H1 (cell line): Measurements from ENCODE around the gene KIAA0513. TPM values are rescaled to one million over a fixed set of nuclear protein-coding genes. Genes with fewer than 3 reads are reported as not detected.

Experiments
- CTCF ChIA-PET: fragments of 300-600 bp; sonication (Branson Sonifier 250); formaldehyde crosslinking; loops from one replicate; lab custom pipeline; 2021; ENCODE audit not compliant: partially characterized antibody; lab: Charles Lee
- POLR2A ChIA-PET: fragments of 300-600 bp; sonication (Branson Sonifier 250); formaldehyde crosslinking; loops from one replicate; lab custom pipeline; 2021; ENCODE audit warnings: inconsistent platforms; ENCODE audit not compliant: partially characterized antibody; lab: Charles Lee
- DNase-seq, 2 experiments: peaks; one replicate each; pipeline versions ENCODE4 v3.0.0 to v3.0.0-alpha.2; 2010 to 2022; ENCODE audit warnings: low spot score in 2 of 2, low read depth in 1 of 2, mixed read lengths in 1 of 2
- FAIRE-seq: peaks from 2 replicates; lab custom pipeline; 2011; peaks lifted over from hg19 to GRCh38; lab: Jason Lieb, UNC
- H2AFZ ChIP-seq: 2 replicates; pipeline ENCODE4 v1.8.1; 2012; ENCODE audit warnings: low read length, inconsistent platforms
- H2AK5ac ChIP-seq: 2 replicates; pipeline ENCODE4 v1.6.1; 2013; ENCODE audit warnings: low read depth, low read length
- H2BK120ac ChIP-seq: replicated peaks from 2 replicates; pipeline ENCODE3; 2013; ENCODE audit warnings: low read depth, low read length, inconsistent platforms
- H2BK12ac ChIP-seq: 2 replicates; pipeline ENCODE4 v1.6.1; 2013; ENCODE audit warnings: low read depth, low read length
- H2BK15ac ChIP-seq: 2 replicates; pipeline ENCODE4 v1.6.1; 2013; ENCODE audit warnings: low read length
- H2BK20ac ChIP-seq: 2 replicates; pipeline ENCODE4 v1.6.1; 2013; ENCODE audit warnings: low read length
- H2BK5ac ChIP-seq: 2 replicates; pipeline ENCODE4 v1.6.1; 2013; ENCODE audit warnings: low read depth, low read length
- H3K14ac ChIP-seq: 2 replicates; pipeline ENCODE4 v1.6.1; 2013; ENCODE audit warnings: inconsistent platforms; ENCODE audit not compliant: insufficient read length
- H3K18ac ChIP-seq: 2 replicates; pipeline ENCODE4 v1.6.1; 2013; ENCODE audit warnings: low read length; ENCODE audit errors: extremely low read depth
- H3K23ac ChIP-seq: 2 replicates; pipeline ENCODE4 v1.6.1; 2013; ENCODE audit warnings: inconsistent platforms; ENCODE audit not compliant: insufficient read length
- H3K23me2 ChIP-seq: 2 replicates; pipeline ENCODE4 v1.6.1; 2013; ENCODE audit warnings: low read depth, low read length
- H3K27ac ChIP-seq: 2 replicates; pipeline ENCODE4 v1.6.1; 2011; ENCODE audit warnings: low read depth, low read length, inconsistent platforms
- H3K27me3 ChIP-seq, 4 experiments: replicated peaks in 1 of 4; 1 replicate in 1 of 4; 2 replicates in 3 of 4; pipeline versions ENCODE4 v1.6.1 to v1.8.1; 2011 to 2013; ENCODE audit warnings: low read length in 3 of 4, mild to moderate bottlenecking in 3 of 4, inconsistent platforms in 2 of 4, mixed read lengths in 2 of 4, moderate library complexity in 1 of 4; ENCODE audit not compliant: control insufficient read depth in 3 of 4, insufficient read depth in 3 of 4; ENCODE audit errors: extremely low read depth in 1 of 4
- H3K36me3 ChIP-seq, 4 experiments: 2 replicates each; pipeline versions ENCODE4 v1.6.1 to v1.8.1; 2011 to 2013; ENCODE audit warnings: mild to moderate bottlenecking in 4 of 4, low read length in 3 of 4, moderate library complexity in 2 of 4, control low read depth in 1 of 4, inconsistent platforms in 1 of 4; ENCODE audit not compliant: insufficient read depth in 4 of 4, control insufficient read depth in 2 of 4
- H3K4ac ChIP-seq: replicated peaks from 2 replicates; pipeline ENCODE3; 2013; ENCODE audit warnings: low read length, low read depth, mixed read lengths, inconsistent platforms; ENCODE audit not compliant: insufficient read length
- H3K4me1 ChIP-seq, 4 experiments: replicated peaks in 1 of 4; 1 replicate in 1 of 4; 2 replicates in 3 of 4; pipeline versions ENCODE4 v1.6.1 to v1.8.1; 2011 to 2013; ENCODE audit warnings: low read length in 3 of 4, inconsistent platforms in 2 of 4, mixed read lengths in 1 of 4; ENCODE audit not compliant: insufficient read depth in 4 of 4, control insufficient read depth in 3 of 4
- H3K4me2 ChIP-seq, 2 experiments: 2 replicates each; pipeline versions ENCODE4 v1.6.1 to v1.8.1; 2011 to 2013; ENCODE audit warnings: low read depth in 2 of 2, low read length in 2 of 2, control low read depth in 1 of 2, inconsistent platforms in 1 of 2, mild to moderate bottlenecking in 1 of 2; ENCODE audit not compliant: insufficient read depth in 1 of 2
- H3K4me3 ChIP-seq, 4 experiments: fragments of 200-600, 300-600 bp in 1 of 4; sonication (generic), shearing (Covaris generic), sonication (Bioruptor Twin) in 1 of 4; 2 replicates each; pipeline versions ENCODE4 v1.5.1 to v1.8.1; 2011 to 2016; ENCODE audit warnings: low read length in 4 of 4, low read depth in 3 of 4, control low read depth in 2 of 4, inconsistent platforms in 2 of 4, mild to moderate bottlenecking in 2 of 4, mixed read lengths in 1 of 4, moderate library complexity in 1 of 4; ENCODE audit not compliant: insufficient read depth in 2 of 4; ENCODE audit errors: extremely low read depth in 1 of 4
- H3K56ac ChIP-seq: replicated peaks from 2 replicates; pipeline ENCODE3; 2013; ENCODE audit warnings: low read depth, mild to moderate bottlenecking, mixed read lengths, low read length, inconsistent platforms; ENCODE audit not compliant: insufficient read length
- H3K79me1 ChIP-seq: 2 replicates; pipeline ENCODE4 v1.6.1; 2013; ENCODE audit warnings: low read depth, low read length, control low read depth
- H3K79me2 ChIP-seq, 2 experiments: 2 replicates each; pipeline versions ENCODE4 v1.6.1 to v1.8.1; 2012 to 2013; ENCODE audit warnings: low read length in 2 of 2, mild to moderate bottlenecking in 2 of 2, inconsistent platforms in 1 of 2; ENCODE audit not compliant: insufficient read depth in 2 of 2, control insufficient read depth in 1 of 2
- H3K9ac ChIP-seq, 4 experiments: replicated peaks in 1 of 4; 1 replicate in 1 of 4; 2 replicates in 3 of 4; pipeline versions ENCODE4 v1.6.1 to v1.8.1; 2011 to 2013; ENCODE audit warnings: low read depth in 3 of 4, low read length in 3 of 4, control low read depth in 2 of 4, mild to moderate bottlenecking in 2 of 4, moderate library complexity in 2 of 4, inconsistent platforms in 1 of 4; ENCODE audit errors: extremely low read depth in 1 of 4
- H3K9me3 ChIP-seq, 2 experiments: 2 replicates each; pipeline versions ENCODE4 v1.6.1 to v1.8.1; 2012 to 2013; ENCODE audit warnings: mild to moderate bottlenecking in 2 of 2, moderate library complexity in 2 of 2, control low read depth in 1 of 2, inconsistent platforms in 1 of 2, low read depth in 1 of 2, low read length in 1 of 2, mixed read lengths in 1 of 2; ENCODE audit not compliant: insufficient read depth in 2 of 2
- H4K20me1 ChIP-seq, 2 experiments: replicated peaks in 1 of 2; 2 replicates each; pipeline versions ENCODE3 to v1.8.1; 2011 to 2013; ENCODE audit warnings: inconsistent platforms in 2 of 2, low read length in 2 of 2, mild to moderate bottlenecking in 1 of 2; ENCODE audit not compliant: insufficient read depth in 2 of 2, control insufficient read depth in 1 of 2
- H4K5ac ChIP-seq: 2 replicates; pipeline ENCODE4 v1.6.1; 2013; ENCODE audit warnings: low read length, low read depth, mixed read lengths, inconsistent platforms; ENCODE audit not compliant: insufficient read length
- H4K8ac ChIP-seq: 2 replicates; pipeline ENCODE4 v1.8.0; 2013; ENCODE audit warnings: mild to moderate bottlenecking, moderate library complexity, low read length, inconsistent platforms; ENCODE audit not compliant: insufficient read depth; ENCODE audit errors: extremely low read depth
- H4K91ac ChIP-seq: replicated peaks from 2 replicates; pipeline ENCODE3; 2013; ENCODE audit warnings: low read length, mixed read lengths, inconsistent platforms; ENCODE audit not compliant: insufficient read length
- HDAC2 ChIP-seq, 2 experiments: fragments of 300-600 bp in 1 of 2; sonication (generic) in 1 of 2; IDR thresholded peaks; 2 replicates each; pipeline ENCODE4 v1.6.1; 2011 to 2012; ENCODE audit warnings: low read depth in 2 of 2, low read length in 2 of 2, mild to moderate bottlenecking in 2 of 2, moderate library complexity in 2 of 2, borderline replicate concordance in 1 of 2, inconsistent platforms in 1 of 2
- HDAC6 ChIP-seq: IDR thresholded peaks from one replicate; pipeline ENCODE4 v1.7.1; 2012; ENCODE audit warnings: low read depth, mild to moderate bottlenecking, inconsistent platforms, low read length, moderate library complexity
- JUND ChIP-seq: IDR thresholded peaks from 2 replicates; pipeline ENCODE4 v1.6.1; 2011; ENCODE audit warnings: mild to moderate bottlenecking, improper control_type of control experiment, low read length
- KDM5A ChIP-seq: fragments of 200-600 bp; IDR thresholded peaks from 2 replicates; pipeline ENCODE4 v1.7.1; 2012; ENCODE audit warnings: mild to moderate bottlenecking, low read length, inconsistent platforms, mixed read lengths
- NANOG ChIP-seq: IDR thresholded peaks from 2 replicates; pipeline ENCODE4 v1.6.1; 2011; ENCODE audit warnings: low read length, low read depth, mild to moderate bottlenecking, inconsistent platforms; ENCODE audit not compliant: insufficient read depth, poor library complexity, severe bottlenecking
- POLR2AphosphoS5 ChIP-seq: IDR thresholded peaks from 2 replicates; pipeline ENCODE4 v1.6.1; 2011; ENCODE audit warnings: low read depth, low read length
- RNF2 ChIP-seq: fragments of 200-900, 300-1000 bp; sonication (generic); IDR thresholded peaks from 2 replicates; pipeline ENCODE4 v1.7.1; 2016; ENCODE audit warnings: borderline replicate concordance, low read depth, mild to moderate bottlenecking, antibody characterized with exemption, low read length; ENCODE audit not compliant: poor library complexity, severe bottlenecking; ENCODE audit errors: missing control alignments
- SIN3A ChIP-seq, 2 experiments: IDR thresholded peaks in 1 of 2; conservative IDR thresholded peaks in 1 of 2; 2 replicates each; pipeline ENCODE4 v1.6.1; 2011 to 2012; ENCODE audit warnings: low read length in 2 of 2, improper control_type of control experiment in 1 of 2, low read depth in 1 of 2, mild to moderate bottlenecking in 1 of 2
- SP1 ChIP-seq: IDR thresholded peaks from 2 replicates; pipeline ENCODE4 v1.6.1; 2011; ENCODE audit warnings: low read depth, low read length
- TCF12 ChIP-seq: IDR thresholded peaks from 2 replicates; pipeline ENCODE4 v1.6.1; 2011; ENCODE audit warnings: low read depth, mild to moderate bottlenecking, low read length
- TEAD4 ChIP-seq: IDR thresholded peaks from 2 replicates; pipeline ENCODE4 v1.6.1; 2012; ENCODE audit warnings: low read depth, low read length, inconsistent platforms, mixed read lengths
- YY1 ChIP-seq: IDR thresholded peaks from 2 replicates; pipeline ENCODE4 v1.6.1; 2011; ENCODE audit warnings: low read depth, mild to moderate bottlenecking, low read length
- WGBS, 2 experiments: shearing (Covaris generic) in 1 of 2; methylation state at CpG; one replicate each; pipeline versions ENCODE4 v1.1.6 to v1.1.7; 2013 to 2015; ENCODE audit warnings: low lambda C conversion rate in 2 of 2, mixed read lengths in 2 of 2, inconsistent platforms in 1 of 2, low coverage in 1 of 2, missing lambda C conversion rate in 1 of 2; ENCODE audit not compliant: insufficient replicate concordance in 2 of 2, insufficient coverage in 1 of 2, insufficient read length in 1 of 2; ENCODE audit errors: extremely low coverage in 1 of 2, missing lambda C conversion rate in 1 of 2; 5-methylcytosine and 5-hydroxymethylcytosine counted together
- polyA plus RNA-seq, 7 experiments: library from polyadenylated mRNA; depleted of rRNA in 3 of 7; stranded (reverse) in 5 of 7; unstranded in 2 of 7; fragments of >200 nt in 5 of 7; fragments of 200-250 nt in 2 of 7; gene quantifications; 1 replicate in 5 of 7; 2 replicates in 1 of 7; 4 replicates in 1 of 7; pipeline versions ENCODE4 v1.2.1 to v1.2.3, GENCODE V29; 2011 to 2013; ENCODE audit warnings: missing spikeins in 2 of 7, mixed read lengths in 2 of 7
- total RNA-seq: library from RNA; stranded (reverse); fragmentation: NEBNext Ultra II Directional; extraction: Animal tissue kit (Norgen Biotek cat#: 25700); gene quantifications from 2 replicates; pipeline ENCODE4 v1.2.1, GENCODE V29; 2021
- TF ChIP-seq, protein P1 (sequence below): IDR thresholded peaks from 2 replicates; pipeline ENCODE4 v1.6.1; 2012; ENCODE audit warnings: inconsistent platforms

KIAA0513 gene
- total and polyA plus RNA-seq, 2 of the 8 experiments (the other 6 are each of a cell fraction or from before 2014, with no cell fraction given) = 2.1 to 6.1 TPM

DNA sequence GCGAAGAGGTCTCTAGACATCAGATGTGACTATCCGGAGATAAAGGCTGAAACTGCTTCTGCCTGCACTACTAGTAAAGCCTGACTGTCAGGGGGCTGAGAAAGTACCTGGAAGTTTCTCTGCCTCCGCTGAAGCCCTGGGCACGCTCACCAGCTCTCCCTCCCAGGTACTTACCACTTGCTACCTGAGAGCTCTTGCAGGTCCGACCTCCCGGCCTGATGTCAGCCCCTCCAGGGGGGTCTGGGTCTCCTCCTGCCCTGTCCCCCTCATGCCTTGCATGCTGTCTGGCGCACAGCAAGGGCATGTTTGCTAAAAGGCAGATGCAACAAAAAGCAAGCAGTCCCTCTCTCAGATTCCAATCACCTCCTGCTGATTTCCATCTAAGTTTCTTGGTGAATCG, 33.7 kb upstream of the KIAA0513 start:
- Histone ChIP-seq H3K14ac (no peak overlapping the region), H3K4me2 (no peak overlapping the region), H3K27me3 (no peaks in the 10 kb centered on the region), H4K20me1 (peaks cover 2 to 7% of the 10 kb centered on the region in 2 experiments), H3K18ac (no peak overlapping the region), H4K8ac (no peak overlapping the region), H3K79me2 (peaks cover 0 to 10% of the 10 kb centered on the region in 2 experiments; a peak in 2 of 4 replicates), H3K23me2 (no peaks in the 10 kb centered on the region), H2BK120ac (no peak overlapping the region), H3K56ac (no peak overlapping the region), H3K9ac (no peak overlapping the region), H2AFZ (no peak overlapping the region), H3K36me3 (peaks cover 0 to 24% (median 5%) of the 10 kb centered on the region in 4 experiments; a peak in 5 of 8 replicates), H2BK5ac (no peak overlapping the region), H2BK20ac (no peak overlapping the region), H3K9me3 (no peaks in the 10 kb centered on the region), H3K27ac (no peak overlapping the region; the same call in 1 of the 2 replicates), H2BK15ac (no peak overlapping the region), H3K23ac (no peak overlapping the region), H3K79me1 (peaks cover 3% of the 10 kb centered on the region; the same call in 1 of the 2 replicates), H2AK5ac (no peak overlapping the region), H3K4me1 (0 out of 7 replicates have a peak, but pooled peaks cover 0 to 3% (median 0%) of the 10 kb centered on the region in 4 experiments), H2BK12ac (no peak overlapping the region), H3K4me3 (no peak overlapping the region), H3K4ac (no peak overlapping the region), H4K5ac (no peak overlapping the region), H4K91ac (no peak overlapping the region)
- ChIA-PET POLR2A (interaction anchor here (1.5 kb wide), 1 partner anchor 17 kb away, joined by 3 read pairs; no protein-coding TSS in a partner anchor), CTCF (interaction anchor here (1.1 to 1.8 kb wide), 5 partner anchors 11 to 93 kb away, joined by 3 to 7 read pairs (median 5); no protein-coding TSS in a partner anchor)
- no peak for FAIRE-seq
- 92% methylated on average over 8 of the region's 8 CpGs; no CpG with 5 or more reads in 1 of the 2 experiments for WGBS, 2 experiments
- no peak for DNase-seq
- no peak for TF ChIP-seq SP1
- no peak for TF ChIP-seq RNF2
- TF ChIP-seq, protein P1, sequence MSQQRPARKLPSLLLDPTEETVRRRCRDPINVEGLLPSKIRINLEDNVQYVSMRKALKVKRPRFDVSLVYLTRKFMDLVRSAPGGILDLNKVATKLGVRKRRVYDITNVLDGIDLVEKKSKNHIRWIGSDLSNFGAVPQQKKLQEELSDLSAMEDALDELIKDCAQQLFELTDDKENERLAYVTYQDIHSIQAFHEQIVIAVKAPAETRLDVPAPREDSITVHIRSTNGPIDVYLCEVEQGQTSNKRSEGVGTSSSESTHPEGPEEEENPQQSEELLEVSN = no peak
- TF ChIP-seq NANOG = no peak
- no peak for TF ChIP-seq HDAC6
- no peak for TF ChIP-seq SIN3A (conservative IDR thresholded peaks at IDR 0.05 in 1 of 2, IDR thresholded peaks at IDR 0.05 in 1 of 2; ENCODE audit: low read depth in 1 of 2, low read length in 2 of 2)
- TF ChIP-seq KDM5A = no peak
- no peak for TF ChIP-seq TEAD4
- no peak for TF ChIP-seq TCF12
- no peak for TF ChIP-seq POLR2AphosphoS5
- no peak for TF ChIP-seq HDAC2 (IDR thresholded peaks at IDR 0.05; ENCODE audit: borderline replicate concordance in 1 of 2, low read depth in 2 of 2, low read length in 2 of 2)
- no peak for TF ChIP-seq YY1
- TF ChIP-seq JUND = no peak
